SK-N-SH (cell line): ENCODE data around the gene TRIM69. TPM values are rescaled to one million over a fixed set of nuclear protein-coding genes. Genes with fewer than 3 reads are reported as not detected.

Experiments
- CTCF ChIA-PET: fragments of 300-600, 350-600 bp; formaldehyde crosslinking; extraction: SDS; loops from one replicate; lab custom pipeline; 2021; lab: Yijun Ruan, JAX
- POLR2A ChIA-PET: fragments of 350-600 bp; sonication (Branson Sonifier 250); formaldehyde crosslinking; extraction: SDS; loops from one replicate; lab custom pipeline; 2020; ENCODE audit warnings: antibody characterized with exemption, inconsistent platforms; lab: Yijun Ruan, JAX
- DNase-seq: peaks from one replicate; pipeline ENCODE4 v3.0.0; 2012
- H2AFZ ChIP-seq: fragments of 200-600 bp; sonication (generic); 2 replicates; pipeline ENCODE4 v1.8.1; 2016; ENCODE audit warnings: antibody characterized with exemption, mild to moderate bottlenecking, low read depth
- H3F3A ChIP-seq: fragments of 200-600 bp; sonication (generic); replicated peaks from 2 replicates; pipeline ENCODE3; 2016; ENCODE audit warnings: antibody characterized with exemption, mild to moderate bottlenecking; ENCODE audit not compliant: insufficient read depth
- H3K27ac ChIP-seq, 2 experiments: fragments of 200-500 bp in 1 of 2; fragments of 200-600 bp in 1 of 2; sonication (Bioruptor generic) in 1 of 2; sonication (generic), shearing (Covaris generic) in 1 of 2; 2 replicates each; pipeline versions ENCODE4 v1.5.1 to v1.6.1; 2014 to 2016; ENCODE audit warnings: low read depth in 2 of 2, inconsistent platforms in 1 of 2, low read length in 1 of 2, mild to moderate bottlenecking in 1 of 2, mixed read lengths in 1 of 2
- H3K27me3 ChIP-seq: fragments of 200-600 bp; sonication (generic), shearing (Covaris generic); 2 replicates; pipeline ENCODE4 v1.6.1; 2016; ENCODE audit warnings: mixed run types; ENCODE audit not compliant: insufficient read depth
- H3K36me3 ChIP-seq, 2 experiments: fragments of 200-500 bp in 1 of 2; fragments of 200-600 bp in 1 of 2; sonication (Bioruptor generic) in 1 of 2; sonication (generic) in 1 of 2; replicated peaks in 1 of 2; 2 replicates each; pipeline versions ENCODE3 to v1.5.1; 2014 to 2016; ENCODE audit warnings: low read length in 1 of 2, mild to moderate bottlenecking in 1 of 2; ENCODE audit not compliant: insufficient read depth in 2 of 2, control insufficient read depth in 1 of 2
- H3K4me1 ChIP-seq, 2 experiments: fragments of 200-500 bp in 1 of 2; fragments of 200-600 bp in 1 of 2; sonication (Bioruptor generic) in 1 of 2; sonication (generic), shearing (Covaris generic) in 1 of 2; 2 replicates each; pipeline versions ENCODE4 v1.5.1 to v1.6.1; 2014 to 2016; ENCODE audit warnings: low read depth in 1 of 2, low read length in 1 of 2, mixed run types in 1 of 2; ENCODE audit not compliant: insufficient read depth in 2 of 2, control insufficient read depth in 1 of 2
- H3K4me2 ChIP-seq: fragments of 200-600 bp; sonication (generic), shearing (Covaris generic); 2 replicates; pipeline ENCODE4 v1.6.1; 2017; ENCODE audit warnings: mixed run types
- H3K4me3 ChIP-seq, 2 experiments: fragments of 200-500 bp in 1 of 2; fragments of 200-600 bp in 1 of 2; sonication (Bioruptor generic) in 1 of 2; sonication (generic), shearing (Covaris generic) in 1 of 2; 2 replicates each; pipeline versions ENCODE4 v1.5.1 to v1.8.1; 2014 to 2016; ENCODE audit warnings: low read depth in 2 of 2, inconsistent platforms in 1 of 2, low read length in 1 of 2, mild to moderate bottlenecking in 1 of 2, mixed read lengths in 1 of 2, moderate library complexity in 1 of 2
- H3K79me2 ChIP-seq: fragments of 200-600 bp; sonication (generic); 2 replicates; pipeline ENCODE4 v1.8.1; 2017; ENCODE audit warnings: mild to moderate bottlenecking; ENCODE audit not compliant: insufficient read depth
- H3K9ac ChIP-seq: fragments of 200-600 bp; sonication (generic); 2 replicates; pipeline ENCODE4 v1.6.1; 2017; ENCODE audit warnings: mixed run types
- H3K9me2 ChIP-seq: fragments of 200-600 bp; sonication (generic); 2 replicates; pipeline ENCODE4 v1.6.1; 2017; ENCODE audit warnings: mixed run types
- H3K9me3 ChIP-seq: fragments of 200-600 bp; sonication (generic); 2 replicates; pipeline ENCODE4 v1.6.1; 2017; ENCODE audit warnings: mixed run types, mild to moderate bottlenecking, moderate library complexity
- H4K20me1 ChIP-seq: fragments of 200-600 bp; sonication (generic); 2 replicates; pipeline ENCODE4 v1.6.1; 2017; ENCODE audit warnings: mild to moderate bottlenecking, mixed run types; ENCODE audit not compliant: insufficient read depth
- EP300 ChIP-seq, 2 experiments: IDR thresholded peaks; 2 replicates each; pipeline versions ENCODE4 v1.4.0 to v1.6.1; 2012; ENCODE audit warnings: borderline replicate concordance in 1 of 2, low read depth in 1 of 2, low read length in 1 of 2
- FOSL2 ChIP-seq: IDR thresholded peaks from 2 replicates; pipeline ENCODE4 v1.4.0; 2012; ENCODE audit warnings: low read depth, mild to moderate bottlenecking, moderate library complexity, borderline replicate concordance
- JUND ChIP-seq: IDR thresholded peaks from 2 replicates; pipeline ENCODE4 v1.4.0; 2012
- MAX ChIP-seq: IDR thresholded peaks from 2 replicates; pipeline ENCODE4 v1.4.0; 2012; ENCODE audit warnings: low read depth
- MEF2A ChIP-seq: IDR thresholded peaks from 2 replicates; pipeline ENCODE4 v1.4.0; 2012; ENCODE audit warnings: low read depth, borderline replicate concordance
- MXI1 ChIP-seq: IDR thresholded peaks from 2 replicates; pipeline ENCODE4 v1.6.1; 2012; ENCODE audit warnings: mild to moderate bottlenecking, low read depth, low read length, improper control_type of control experiment
- NFIC ChIP-seq: IDR thresholded peaks from 2 replicates; pipeline ENCODE4 v1.4.0; 2012; ENCODE audit warnings: borderline replicate concordance
- PBX3 ChIP-seq: IDR thresholded peaks from 2 replicates; pipeline ENCODE4; 2012
- POLR2AphosphoS5 ChIP-seq: IDR thresholded peaks from 2 replicates; pipeline ENCODE4 v1.6.1; 2012; ENCODE audit warnings: low read depth, low read length
- REST ChIP-seq: IDR thresholded peaks from 2 replicates; pipeline ENCODE4 v1.6.1; 2012; ENCODE audit warnings: mild to moderate bottlenecking, low read depth, low read length, moderate library complexity
- RFX5 ChIP-seq: IDR thresholded peaks from 2 replicates; pipeline ENCODE4 v1.6.1; 2012; ENCODE audit warnings: mild to moderate bottlenecking, improper control_type of control experiment, low read length
- RXRA ChIP-seq: IDR thresholded peaks from 2 replicates; pipeline ENCODE4 v1.4.0; 2012; ENCODE audit warnings: low read depth, mild to moderate bottlenecking, borderline replicate concordance
- SIN3A ChIP-seq: IDR thresholded peaks from 2 replicates; pipeline ENCODE4 v1.6.1; 2012; ENCODE audit warnings: low read depth, mild to moderate bottlenecking, low read length, moderate library complexity, borderline replicate concordance
- TAF1 ChIP-seq: IDR thresholded peaks from 2 replicates; pipeline ENCODE4 v1.6.1; 2012; ENCODE audit warnings: low read depth, mild to moderate bottlenecking, low read length, moderate library complexity, borderline replicate concordance
- TCF12 ChIP-seq: IDR thresholded peaks from 2 replicates; pipeline ENCODE4 v1.4.0; 2012
- USF1 ChIP-seq: IDR thresholded peaks from 2 replicates; pipeline ENCODE4 v1.4.0; 2012; ENCODE audit warnings: low read depth, borderline replicate concordance
- ZBTB33 ChIP-seq: IDR thresholded peaks from 2 replicates; pipeline ENCODE4 v1.4.0; 2012; ENCODE audit warnings: low read depth, borderline replicate concordance
- WGBS: methylation state at CpG from one replicate; pipeline ENCODE4 v1.1.6; 2017; ENCODE audit warnings: low lambda C conversion rate; 5-methylcytosine and 5-hydroxymethylcytosine counted together
- polyA plus RNA-seq, 3 experiments: library from polyadenylated mRNA; depleted of rRNA; stranded (reverse); fragments of >200 nt; gene quantifications; 2 replicates each; pipeline ENCODE4 v1.2.3, GENCODE V29; 2012

TRIM69 gene
- polyA plus RNA-seq, 1 of the 3 experiments (the other 2 are of a cell fraction) = 9.7 TPM

GRCh38 chr15:44780608-44781007, 44.3 kb downstream of the TRIM69 start (continued):
- TF ChIP-seq REST (no peak), PBX3 (no peak), TCF12 (no peak), MXI1 (no peak), RXRA (no peak)

- Histone ChIP-seq H3K9me2 (no peaks in the 10 kb centered on the region), H2AFZ (no peak overlapping the region), H3F3A (no peaks in the 10 kb centered on the region), H4K20me1 (no peaks in the 10 kb centered on the region), H3K9ac (no peak overlapping the region), H3K36me3 (no peaks in the 10 kb centered on the region), H3K79me2 (no peaks in the 10 kb centered on the region), H3K4me2 (no peak overlapping the region), H3K4me3 (no peak overlapping the region), H3K27ac (no peak overlapping the region), H3K4me1 (peaks cover 2 to 5% of the 10 kb centered on the region in 2 experiments; a peak in 2 of 4 replicates), H3K27me3 (no peaks in the 10 kb centered on the region; the same call in 1 of the 2 replicates), H3K9me3 (no peaks in the 10 kb centered on the region)
- DNase-seq = no peak
- POLR2A ChIA-PET = no interaction called here
- WGBS = 52% methylated on average over 7 of the region's 7 CpGs
- CTCF ChIA-PET = interaction anchor here (0.9 to 2.4 kb wide), 3 partner anchors 17 to 183 kb away, joined by 3 to 9 read pairs (median 6); partner anchors contain the start of gene SPG11
- TF ChIP-seq NFIC = no peak
- TF ChIP-seq TAF1 = no peak
- no peak for TF ChIP-seq SIN3A
- no peak for TF ChIP-seq FOSL2
- TF ChIP-seq ZBTB33 = no peak
- no peak for TF ChIP-seq RFX5
- no peak for TF ChIP-seq JUND
- no peak for TF ChIP-seq MEF2A
- TF ChIP-seq PBX3 = no peak
- no peak for TF ChIP-seq EP300 (IDR thresholded peaks at IDR 0.05; ENCODE audit: borderline replicate concordance in 1 of 2, low read depth in 1 of 2, low read length in 1 of 2)
- no peak for TF ChIP-seq MAX
- no peak for TF ChIP-seq TCF12
- TF ChIP-seq USF1 = no peak
- no peak for TF ChIP-seq POLR2AphosphoS5
- no peak for TF ChIP-seq RXRA
Observed at GRCh38 chr15:44781128-44781810, 44.9 kb downstream of the TRIM69 start.
